ENCODE data around the gene CCDC186. TPM values are rescaled to one million over a fixed set of nuclear protein-coding genes. Genes with fewer than 3 reads are reported as not detected.

Gene CCDC186
- polyA plus RNA-seq, 1 of the 3 experiments (the other 2 are of a cell fraction), result 1.3 TPM

DNA sequence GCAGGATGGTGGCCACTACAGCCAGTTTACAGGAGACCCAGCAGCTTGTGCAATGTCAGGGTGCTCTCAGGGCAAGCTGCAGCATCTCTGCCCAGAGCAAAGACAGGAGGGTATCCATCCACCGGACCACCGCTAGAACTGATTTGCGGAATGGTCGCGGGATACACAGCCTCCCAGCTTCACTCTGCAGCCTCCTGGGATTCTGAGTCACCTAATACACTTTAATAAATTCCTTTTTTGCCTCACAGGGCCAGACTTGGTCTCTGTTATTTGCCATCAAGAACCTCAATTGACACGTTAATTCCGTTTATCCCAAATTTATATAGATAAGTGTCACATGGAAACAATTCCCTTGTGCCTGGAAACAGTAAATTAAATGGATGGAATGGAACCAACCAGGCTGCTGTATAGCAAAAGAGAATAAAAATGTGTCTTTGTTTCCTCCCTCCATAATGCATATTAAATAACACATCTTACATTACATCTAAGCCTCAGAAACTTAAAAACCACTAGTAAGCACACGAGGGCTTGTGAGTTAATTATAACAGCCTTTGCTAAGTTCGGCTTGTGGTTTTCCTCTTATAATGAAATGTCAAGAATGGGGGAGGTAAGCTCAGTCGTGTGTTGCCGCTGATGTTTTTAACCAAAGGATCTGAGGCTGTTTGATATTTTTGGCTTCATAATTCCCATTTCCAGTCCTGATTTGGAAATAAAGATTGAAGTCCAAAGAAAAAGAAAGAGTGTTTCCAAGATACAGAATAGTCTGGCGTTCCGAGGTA, 78.3 kb downstream of the CCDC186 start:
- peak; percentile 56 for DNase-seq
- H3K36me3 ChIP-seq (replicated peaks in 1 of 2; ENCODE audit: control insufficient read depth in 1 of 2, insufficient read depth in 2 of 2, low read length in 1 of 2), result no peaks in the 10 kb centered on the region
- ChIA-PET POLR2A (no interaction called here), CTCF (interaction anchor here (0.8 to 1.5 kb wide), 5 partner anchors 30 to 391 kb away, joined by 3 to 6 read pairs (median 4); no protein-coding TSS in a partner anchor)
- no peaks in the 10 kb centered on the region for H3K9me2 ChIP-seq
- TF ChIP-seq RCOR1 (IDR thresholded peaks at IDR 0.05; ENCODE audit: low read length), result peak; percentile 68
- no peak for TF ChIP-seq NFIC (IDR thresholded peaks at IDR 0.05; ENCODE audit: borderline replicate concordance)
- peak; percentile 57 for TF ChIP-seq GATA2 (CRISPR knock-in tag; IDR thresholded peaks at IDR 0.05)
- TF ChIP-seq CHD2 (IDR thresholded peaks at IDR 0.05; ENCODE audit: low read length, partially characterized antibody), result peak; percentile 43
- TF ChIP-seq FOXM1 (IDR thresholded peaks at IDR 0.05; ENCODE audit: low read depth), result no peak
- TF ChIP-seq, protein P1, sequence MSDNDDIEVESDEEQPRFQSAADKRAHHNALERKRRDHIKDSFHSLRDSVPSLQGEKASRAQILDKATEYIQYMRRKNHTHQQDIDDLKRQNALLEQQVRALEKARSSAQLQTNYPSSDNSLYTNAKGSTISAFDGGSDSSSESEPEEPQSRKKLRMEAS (IDR thresholded peaks at IDR 0.05; ENCODE audit: low read depth), result no peak
- TF ChIP-seq RAD21 (IDR thresholded peaks at IDR 0.05; ENCODE audit: low read length), result no peak
- TF ChIP-seq, protein P2, sequence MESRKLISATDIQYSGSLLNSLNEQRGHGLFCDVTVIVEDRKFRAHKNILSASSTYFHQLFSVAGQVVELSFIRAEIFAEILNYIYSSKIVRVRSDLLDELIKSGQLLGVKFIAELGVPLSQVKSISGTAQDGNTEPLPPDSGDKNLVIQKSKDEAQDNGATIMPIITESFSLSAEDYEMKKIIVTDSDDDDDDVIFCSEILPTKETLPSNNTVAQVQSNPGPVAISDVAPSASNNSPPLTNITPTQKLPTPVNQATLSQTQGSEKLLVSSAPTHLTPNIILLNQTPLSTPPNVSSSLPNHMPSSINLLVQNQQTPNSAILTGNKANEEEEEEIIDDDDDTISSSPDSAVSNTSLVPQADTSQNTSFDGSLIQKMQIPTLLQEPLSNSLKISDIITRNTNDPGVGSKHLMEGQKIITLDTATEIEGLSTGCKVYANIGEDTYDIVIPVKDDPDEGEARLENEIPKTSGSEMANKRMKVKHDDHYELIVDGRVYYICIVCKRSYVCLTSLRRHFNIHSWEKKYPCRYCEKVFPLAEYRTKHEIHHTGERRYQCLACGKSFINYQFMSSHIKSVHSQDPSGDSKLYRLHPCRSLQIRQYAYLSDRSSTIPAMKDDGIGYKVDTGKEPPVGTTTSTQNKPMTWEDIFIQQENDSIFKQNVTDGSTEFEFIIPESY (IDR thresholded peaks at IDR 0.05; ENCODE audit: borderline replicate concordance, low read depth), result no peak
- TF ChIP-seq EP300 (IDR thresholded peaks at IDR 0.05; ENCODE audit: borderline replicate concordance in 1 of 2, low read depth in 1 of 2, low read length in 1 of 2), result peak in 1 of 2 experiments; percentile 47; a peak in 1 of 4 replicates
- no peaks in the 10 kb centered on the region for H3K79me2 ChIP-seq (ENCODE audit: insufficient read depth)
- no peaks in the 10 kb centered on the region for H3K9me3 ChIP-seq
- no peak overlapping the region for H2AFZ ChIP-seq (ENCODE audit: low read depth)
- peaks cover 12% of the 10 kb centered on the region for H3K27me3 ChIP-seq (ENCODE audit: insufficient read depth)
- no peak overlapping the region for H3K4me3 ChIP-seq (ENCODE audit: low read depth in 2 of 2, low read length in 1 of 2)
- no peak overlapping the region for H3K9ac ChIP-seq
- H3K4me2 ChIP-seq, result peak overlapping the region; percentile 5; the same call in 1 of the 2 replicates
- H3F3A ChIP-seq (replicated peaks; ENCODE audit: insufficient read depth), result no peaks in the 10 kb centered on the region
- 35% methylated on average over 13 of the region's 13 CpGs for WGBS (ENCODE audit: low lambda C conversion rate)
- peaks cover 0 to 9% of the 10 kb centered on the region in 2 experiments; a peak in 2 of 4 replicates for H3K4me1 ChIP-seq (ENCODE audit: control insufficient read depth in 1 of 2, insufficient read depth in 2 of 2, low read depth in 1 of 2, low read length in 1 of 2)
- no peaks in the 10 kb centered on the region for H4K20me1 ChIP-seq (ENCODE audit: insufficient read depth)
- no peak overlapping the region for H3K27ac ChIP-seq (ENCODE audit: low read depth in 2 of 2, low read length in 1 of 2)

DNA sequence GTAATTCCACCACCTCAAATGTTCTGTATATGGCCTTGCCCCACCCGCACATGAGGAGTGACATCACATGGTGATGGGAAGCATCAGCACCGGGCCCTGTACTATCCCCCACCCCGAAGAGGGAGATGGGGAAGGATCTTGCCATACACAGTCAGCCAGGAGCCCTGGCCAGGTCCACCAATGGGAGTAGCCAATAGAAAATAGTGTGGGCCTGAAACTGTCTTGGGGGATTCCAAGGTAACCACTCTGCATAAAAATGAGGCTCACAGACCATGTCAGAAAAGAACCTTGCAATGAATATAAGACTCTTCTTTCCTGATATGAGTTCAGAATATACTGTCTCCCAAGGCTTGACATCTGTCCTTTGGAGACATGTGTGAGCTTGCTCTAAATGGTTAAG, 79.2 kb downstream of the CCDC186 start:
- no peak overlapping the region for H3K4me3 ChIP-seq (ENCODE audit: low read depth in 2 of 2, low read length in 1 of 2)
- WGBS (ENCODE audit: low lambda C conversion rate), result 70% methylated on average over 2 of the region's 3 CpGs
- POLR2A ChIA-PET, result no interaction called here
- H3F3A ChIP-seq (replicated peaks; ENCODE audit: insufficient read depth), result no peaks in the 10 kb centered on the region
- H3K36me3 ChIP-seq (replicated peaks in 1 of 2; ENCODE audit: control insufficient read depth in 1 of 2, insufficient read depth in 2 of 2, low read length in 1 of 2), result no peaks in the 10 kb centered on the region
- H3K4me2 ChIP-seq, result no peak overlapping the region
- no peak overlapping the region for H3K27ac ChIP-seq (ENCODE audit: low read depth in 2 of 2, low read length in 1 of 2)
- CTCF ChIA-PET, result interaction anchor here (0.8 to 1.9 kb wide), 4 partner anchors 8 to 390 kb away, joined by 3 to 4 read pairs (median 4); no protein-coding TSS in a partner anchor
- no peaks in the 10 kb centered on the region for H4K20me1 ChIP-seq (ENCODE audit: insufficient read depth)
- H3K27me3 ChIP-seq (ENCODE audit: insufficient read depth), result peaks cover 5% of the 10 kb centered on the region; the same call in 1 of the 2 replicates
- H3K9ac ChIP-seq, result no peak overlapping the region
- H3K9me3 ChIP-seq, result no peaks in the 10 kb centered on the region
- DNase-seq, result no peak
- no peak overlapping the region for H2AFZ ChIP-seq (ENCODE audit: low read depth)
- H3K9me2 ChIP-seq, result no peaks in the 10 kb centered on the region
- H3K4me1 ChIP-seq (ENCODE audit: control insufficient read depth in 1 of 2, insufficient read depth in 2 of 2, low read depth in 1 of 2, low read length in 1 of 2), result peaks cover 0 to 5% of the 10 kb centered on the region in 2 experiments; a peak in 2 of 4 replicates
- H3K79me2 ChIP-seq (ENCODE audit: insufficient read depth), result no peaks in the 10 kb centered on the region
- TF ChIP-seq GATA2 (CRISPR knock-in tag; IDR thresholded peaks at IDR 0.05), result no peak
- no peak for TF ChIP-seq TEAD4 (IDR thresholded peaks at IDR 0.05; ENCODE audit: borderline replicate concordance, insufficient read depth)
- no peak for TF ChIP-seq RXRA (IDR thresholded peaks at IDR 0.05; ENCODE audit: borderline replicate concordance, low read depth)
- TF ChIP-seq, protein P3, sequence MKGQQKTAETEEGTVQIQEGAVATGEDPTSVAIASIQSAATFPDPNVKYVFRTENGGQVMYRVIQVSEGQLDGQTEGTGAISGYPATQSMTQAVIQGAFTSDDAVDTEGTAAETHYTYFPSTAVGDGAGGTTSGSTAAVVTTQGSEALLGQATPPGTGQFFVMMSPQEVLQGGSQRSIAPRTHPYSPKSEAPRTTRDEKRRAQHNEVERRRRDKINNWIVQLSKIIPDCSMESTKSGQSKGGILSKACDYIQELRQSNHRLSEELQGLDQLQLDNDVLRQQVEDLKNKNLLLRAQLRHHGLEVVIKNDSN (IDR thresholded peaks at IDR 0.05; ENCODE audit: borderline replicate concordance, low read depth), result no peak
- no peak for TF ChIP-seq SIN3A (IDR thresholded peaks at IDR 0.05; ENCODE audit: borderline replicate concordance, low read depth, low read length)
- TF ChIP-seq, protein P4, sequence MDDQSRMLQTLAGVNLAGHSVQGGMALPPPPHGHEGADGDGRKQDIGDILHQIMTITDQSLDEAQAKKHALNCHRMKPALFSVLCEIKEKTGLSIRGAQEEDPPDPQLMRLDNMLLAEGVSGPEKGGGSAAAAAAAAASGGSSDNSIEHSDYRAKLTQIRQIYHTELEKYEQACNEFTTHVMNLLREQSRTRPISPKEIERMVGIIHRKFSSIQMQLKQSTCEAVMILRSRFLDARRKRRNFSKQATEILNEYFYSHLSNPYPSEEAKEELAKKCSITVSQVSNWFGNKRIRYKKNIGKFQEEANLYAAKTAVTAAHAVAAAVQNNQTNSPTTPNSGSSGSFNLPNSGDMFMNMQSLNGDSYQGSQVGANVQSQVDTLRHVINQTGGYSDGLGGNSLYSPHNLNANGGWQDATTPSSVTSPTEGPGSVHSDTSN (IDR thresholded peaks at IDR 0.05), result no peak
- no peak for TF ChIP-seq TCF12 (IDR thresholded peaks at IDR 0.05)
- TF ChIP-seq EZH2phosphoT487 (IDR thresholded peaks at IDR 0.05; ENCODE audit: borderline replicate concordance, low read depth), result no peak
- TF ChIP-seq FOXJ3 (CRISPR knock-in tag; IDR thresholded peaks at IDR 0.05), result no peak
- no peak for TF ChIP-seq EP300 (IDR thresholded peaks at IDR 0.05; ENCODE audit: borderline replicate concordance in 1 of 2, low read depth in 1 of 2, low read length in 1 of 2)
- no peak for TF ChIP-seq POLR2AphosphoS5 (IDR thresholded peaks at IDR 0.05; ENCODE audit: low read depth, low read length)
- no peak for TF ChIP-seq RCOR1 (IDR thresholded peaks at IDR 0.05; ENCODE audit: low read length)
